Measurements from ENCODE around the gene NDP. TPM values are rescaled to one million over a fixed set of nuclear protein-coding genes. Genes with fewer than 3 reads are reported as not detected.

The NDP gene
- total RNA-seq, 6 experiments from 2014 or later, result 0.09 to 0.31 TPM; not detected in 4

GRCh38 chrX:44003975-44004374, 30.8 kb upstream of the NDP start:
- TF ChIP-seq, protein P1, sequence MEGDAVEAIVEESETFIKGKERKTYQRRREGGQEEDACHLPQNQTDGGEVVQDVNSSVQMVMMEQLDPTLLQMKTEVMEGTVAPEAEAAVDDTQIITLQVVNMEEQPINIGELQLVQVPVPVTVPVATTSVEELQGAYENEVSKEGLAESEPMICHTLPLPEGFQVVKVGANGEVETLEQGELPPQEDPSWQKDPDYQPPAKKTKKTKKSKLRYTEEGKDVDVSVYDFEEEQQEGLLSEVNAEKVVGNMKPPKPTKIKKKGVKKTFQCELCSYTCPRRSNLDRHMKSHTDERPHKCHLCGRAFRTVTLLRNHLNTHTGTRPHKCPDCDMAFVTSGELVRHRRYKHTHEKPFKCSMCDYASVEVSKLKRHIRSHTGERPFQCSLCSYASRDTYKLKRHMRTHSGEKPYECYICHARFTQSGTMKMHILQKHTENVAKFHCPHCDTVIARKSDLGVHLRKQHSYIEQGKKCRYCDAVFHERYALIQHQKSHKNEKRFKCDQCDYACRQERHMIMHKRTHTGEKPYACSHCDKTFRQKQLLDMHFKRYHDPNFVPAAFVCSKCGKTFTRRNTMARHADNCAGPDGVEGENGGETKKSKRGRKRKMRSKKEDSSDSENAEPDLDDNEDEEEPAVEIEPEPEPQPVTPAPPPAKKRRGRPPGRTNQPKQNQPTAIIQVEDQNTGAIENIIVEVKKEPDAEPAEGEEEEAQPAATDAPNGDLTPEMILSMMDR (IDR thresholded peaks at IDR 0.05), result no peak
- no peaks in the 10 kb centered on the region for H3K4me1 Mint-ChIP-seq (ENCODE audit: low read depth)
- no peak overlapping the region for H3K27ac Mint-ChIP-seq
- no peak for DNase-seq
- H3K4me3 Mint-ChIP-seq, result no peak overlapping the region
- no peaks in the 10 kb centered on the region for H3K9me3 Mint-ChIP-seq
- H3K27me3 Mint-ChIP-seq (ENCODE audit: insufficient read depth), result no peaks in the 10 kb centered on the region
- H3K36me3 Mint-ChIP-seq (ENCODE audit: low read depth), result no peaks in the 10 kb centered on the region

GRCh38 chrX:44002567-44002966, 29.4 kb upstream of the NDP start:
- no peak overlapping the region for H3K27ac Mint-ChIP-seq
- no peaks in the 10 kb centered on the region for H3K27me3 Mint-ChIP-seq (ENCODE audit: insufficient read depth)
- no peaks in the 10 kb centered on the region for H3K4me1 Mint-ChIP-seq (ENCODE audit: low read depth)
- no peak for DNase-seq
- no peaks in the 10 kb centered on the region for H3K9me3 Mint-ChIP-seq
- no peaks in the 10 kb centered on the region for H3K36me3 Mint-ChIP-seq (ENCODE audit: low read depth)
- H3K4me3 Mint-ChIP-seq, result no peak overlapping the region
- TF ChIP-seq, protein P1 (IDR thresholded peaks at IDR 0.05), result no peak

- Mint-ChIP-seq H3K27me3 (ENCODE audit: insufficient read depth) (peaks cover 3% of the 10 kb centered on the region; the same call in 1 of the 2 replicates), H3K4me1 (ENCODE audit: low read depth) (no peaks in the 10 kb centered on the region), H3K4me3 (no peak overlapping the region), H3K9me3 (no peaks in the 10 kb centered on the region), H3K36me3 (ENCODE audit: low read depth) (no peaks in the 10 kb centered on the region), H3K27ac (no peak overlapping the region)
- no peak for DNase-seq
- TF ChIP-seq, protein P1 (IDR thresholded peaks at IDR 0.05), result no peak
Measured at GRCh38 chrX:43998374-43998773, 25.2 kb upstream of the NDP start.

DNA sequence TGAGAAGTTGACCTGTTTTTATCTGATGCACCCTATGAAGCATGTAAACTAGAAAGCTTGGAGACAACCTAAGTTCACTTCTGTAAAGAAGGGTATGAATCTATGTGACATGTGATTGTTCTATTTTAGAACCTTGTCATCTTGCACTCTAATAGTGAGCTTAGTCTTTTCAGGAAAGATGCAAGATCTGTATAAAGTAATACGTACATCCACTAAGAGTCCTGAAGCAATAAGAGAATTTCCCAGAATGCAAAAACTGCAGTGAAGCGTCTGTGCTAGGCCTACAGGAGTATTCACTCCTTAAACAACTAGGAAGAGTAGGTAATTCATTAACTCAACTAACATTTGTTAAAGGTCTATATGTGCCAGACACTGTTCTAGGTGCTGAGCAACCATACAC, 23.3 kb upstream of the NDP start:
- Mint-ChIP-seq H3K9me3 (no peaks in the 10 kb centered on the region), H3K4me1 (ENCODE audit: low read depth) (no peaks in the 10 kb centered on the region)

DNA sequence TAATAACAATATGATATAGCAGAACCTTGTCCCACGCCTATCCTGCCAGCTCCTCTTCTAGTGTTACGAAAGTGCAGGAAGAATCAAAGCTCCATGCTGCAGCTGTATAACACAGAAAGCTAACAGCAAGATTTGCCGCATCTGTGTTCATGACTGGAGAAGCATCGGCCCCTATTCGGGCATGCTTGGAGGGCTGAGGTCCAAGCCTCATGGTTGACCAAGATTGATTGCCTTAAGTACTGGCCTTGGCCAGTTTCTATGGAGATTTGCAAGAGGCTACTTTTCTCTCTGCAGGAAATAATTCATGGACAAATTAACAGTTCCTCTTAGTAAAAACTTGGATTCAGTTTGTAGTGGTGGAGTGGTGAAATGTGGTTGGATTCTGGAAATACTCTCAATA, 12.9 kb upstream of the NDP start:
- H3K4me3 Mint-ChIP-seq, result no peak overlapping the region
- no peaks in the 10 kb centered on the region for H3K4me1 Mint-ChIP-seq (ENCODE audit: low read depth)
- H3K36me3 Mint-ChIP-seq (ENCODE audit: low read depth), result no peaks in the 10 kb centered on the region

More for the DNA sequence above, 23.3 kb upstream of the NDP start:
- Mint-ChIP-seq H3K36me3 (ENCODE audit: low read depth) (no peaks in the 10 kb centered on the region), H3K27ac (no peak overlapping the region), H3K4me3 (no peak overlapping the region), H3K27me3 (ENCODE audit: insufficient read depth) (peaks cover 3% of the 10 kb centered on the region; the same call in 1 of the 2 replicates)
- no peak for DNase-seq
- TF ChIP-seq, protein P1 (IDR thresholded peaks at IDR 0.05), result no peak

More for the DNA sequence above, 12.9 kb upstream of the NDP start:
- TF ChIP-seq, protein P1 (IDR thresholded peaks at IDR 0.05), result no peak
- Mint-ChIP-seq H3K9me3 (no peaks in the 10 kb centered on the region), H3K27ac (no peak overlapping the region), H3K27me3 (ENCODE audit: insufficient read depth) (no peaks in the 10 kb centered on the region; the same call in 1 of the 2 replicates)
- no peak for DNase-seq
